Measurements from ENCODE around the gene GPR132.
A peak's percentile ranks its signal among the peaks of the same experiment; 100 is the strongest.
"Not testable (repeated sequence)": the region's sequence is repeated elsewhere in the genome, so short reads cannot be mapped to it uniquely, and the experiment has no call there.

GPR132 gene

GRCh38 chr14:105028251-105028927, 36.8 kb downstream of the GPR132 start:
- peak; percentile 61 for DNase-seq (ENCODE audit: low read depth)
- no peak for TF ChIP-seq CTCF (IDR thresholded peaks at IDR 0.05; ENCODE audit: insufficient read depth, low read depth, low read length, missing control alignments)
- no peak overlapping the region for H3K4me3 ChIP-seq (ENCODE audit: low read length)

GRCh38 chr14:105027718-105028117, 37.5 kb downstream of the GPR132 start:
- not testable (repeated sequence) for DNase-seq (ENCODE audit: low read depth); H3K4me3 ChIP-seq (ENCODE audit: low read length)

- no peak overlapping the region for H3K4me3 ChIP-seq (ENCODE audit: low read length)
- DNase-seq (ENCODE audit: low read depth), result peak; percentile 75
- TF ChIP-seq CTCF (IDR thresholded peaks at IDR 0.05; ENCODE audit: insufficient read depth, low read depth, low read length, missing control alignments), result no peak
Measured at GRCh38 chr14:105026802-105027563, 38.2 kb downstream of the GPR132 start.

- DNase-seq (ENCODE audit: low read depth), result peak; percentile 89
- H3K4me3 ChIP-seq (ENCODE audit: low read length), result no peak overlapping the region
- TF ChIP-seq CTCF (IDR thresholded peaks at IDR 0.05; ENCODE audit: insufficient read depth, low read depth, low read length, missing control alignments), result no peak
Measured at GRCh38 chr14:105026033-105026785, 39.0 kb downstream of the GPR132 start.

GRCh38 chr14:105025429-105025828, 39.8 kb downstream of the GPR132 start:
- no peak for TF ChIP-seq CTCF (IDR thresholded peaks at IDR 0.05; ENCODE audit: insufficient read depth, low read depth, low read length, missing control alignments)

GRCh38 chr14:105023791-105024480, 41.3 kb downstream of the GPR132 start:
- H3K4me3 ChIP-seq (ENCODE audit: low read length), result no peak overlapping the region
- DNase-seq (ENCODE audit: low read depth), result peak; percentile 68
- no peak for TF ChIP-seq CTCF (IDR thresholded peaks at IDR 0.05; ENCODE audit: insufficient read depth, low read depth, low read length, missing control alignments)

More at GRCh38 chr14:105025429-105025828, 39.8 kb downstream of the GPR132 start:
- H3K4me3 ChIP-seq (ENCODE audit: low read length), result no peak overlapping the region
- DNase-seq (ENCODE audit: low read depth), result no peak

GRCh38 chr14:105023144-105023543, 42.1 kb downstream of the GPR132 start:
- no peak for TF ChIP-seq CTCF (IDR thresholded peaks at IDR 0.05; ENCODE audit: insufficient read depth, low read depth, low read length, missing control alignments)
- DNase-seq (ENCODE audit: low read depth), result peak; percentile 54
- no peak overlapping the region for H3K4me3 ChIP-seq (ENCODE audit: low read length)

Measured in epithelial cell of esophagus (primary cell).